Measurements from ENCODE around the gene C4orf50. TPM values are rescaled to one million over a fixed set of nuclear protein-coding genes. Genes with fewer than 3 reads are reported as not detected.

Gene C4orf50
- total and polyA plus RNA-seq, 2 experiments from 2014 or later = 0.06 to 0.31 TPM

DNA sequence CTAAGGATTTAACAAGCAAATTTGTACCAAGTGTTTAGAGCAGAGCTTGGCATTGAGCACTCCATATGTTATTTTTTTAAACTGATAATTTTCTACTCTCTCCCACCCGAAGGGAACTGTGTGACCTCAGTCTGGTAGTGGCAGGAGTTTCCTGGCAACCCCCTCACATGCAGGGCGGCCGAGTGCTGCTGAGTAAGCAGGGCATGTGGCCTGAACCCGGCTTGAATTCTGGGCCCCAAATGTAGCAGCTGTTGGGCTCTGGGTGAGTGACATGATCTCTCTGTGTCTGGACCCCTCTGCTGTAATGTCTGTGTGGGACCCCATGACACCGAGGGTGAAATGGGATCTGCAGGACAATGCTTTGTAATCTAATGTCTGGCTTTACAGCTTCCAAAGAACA, 13.6 kb upstream of the C4orf50 start (continued):
- no peak for TF ChIP-seq CTCF (conservative IDR thresholded peaks at IDR 0.05; ENCODE audit: low read depth in 2 of 2)
- TF ChIP-seq, protein P1, sequence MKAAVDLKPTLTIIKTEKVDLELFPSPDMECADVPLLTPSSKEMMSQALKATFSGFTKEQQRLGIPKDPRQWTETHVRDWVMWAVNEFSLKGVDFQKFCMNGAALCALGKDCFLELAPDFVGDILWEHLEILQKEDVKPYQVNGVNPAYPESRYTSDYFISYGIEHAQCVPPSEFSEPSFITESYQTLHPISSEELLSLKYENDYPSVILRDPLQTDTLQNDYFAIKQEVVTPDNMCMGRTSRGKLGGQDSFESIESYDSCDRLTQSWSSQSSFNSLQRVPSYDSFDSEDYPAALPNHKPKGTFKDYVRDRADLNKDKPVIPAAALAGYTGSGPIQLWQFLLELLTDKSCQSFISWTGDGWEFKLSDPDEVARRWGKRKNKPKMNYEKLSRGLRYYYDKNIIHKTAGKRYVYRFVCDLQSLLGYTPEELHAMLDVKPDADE (IDR thresholded peaks at IDR 0.05) = no peak
- TF ChIP-seq EZH2phosphoT487 (IDR thresholded peaks at IDR 0.05; ENCODE audit: unreplicated experiment) = no peak
- TF ChIP-seq NANOG (IDR thresholded peaks at IDR 0.05; ENCODE audit: borderline replicate concordance) = no peak
- TF ChIP-seq POLR2AphosphoS5 (IDR thresholded peaks at IDR 0.05; ENCODE audit: low read depth) = no peak
- no peak for TF ChIP-seq REST (IDR thresholded peaks at IDR 0.05; ENCODE audit: unreplicated experiment)
- no peak for TF ChIP-seq ZNF114 (CRISPR knock-in tag; IDR thresholded peaks at IDR 0.05)
- no peak for TF ChIP-seq STAT1 (IDR thresholded peaks at IDR 0.05; ENCODE audit: unreplicated experiment)

- Histone ChIP-seq H3K79me2 (replicated peaks; ENCODE audit: insufficient read depth) (no peaks in the 10 kb centered on the region), H2AFZ (no peak overlapping the region), H3F3A (replicated peaks; ENCODE audit: low read depth) (no peaks in the 10 kb centered on the region), H3K9me2 (ENCODE audit: insufficient read depth) (no peaks in the 10 kb centered on the region), H3K4me3 (no peak overlapping the region), H3K36me3 (ENCODE audit: insufficient read depth) (no peaks in the 10 kb centered on the region), H3K27ac (ENCODE audit: low read depth) (no peak overlapping the region), H3K4me1 (ENCODE audit: insufficient read depth) (no peaks in the 10 kb centered on the region), H4K20me1 (replicated peaks; ENCODE audit: insufficient read depth) (no peaks in the 10 kb centered on the region; the same call in 1 of the 2 replicates), H3K27me3 (ENCODE audit: insufficient read depth) (no peaks in the 10 kb centered on the region), H3K4me2 (no peak overlapping the region)
- Mint-ChIP-seq H3K4me3 (no peak overlapping the region), H3K27me3 (ENCODE audit: insufficient read depth, low read depth, poor library complexity) (peaks cover 14% of the 10 kb centered on the region), H3K9me3 (no peaks in the 10 kb centered on the region), H3K4me1 (peaks cover 14% of the 10 kb centered on the region), H3K27ac (peak overlapping the region; percentile 54; the same call in 1 of the 2 replicates), H3K36me3 (ENCODE audit: low read depth) (no peaks in the 10 kb centered on the region)
- DNase-seq (ENCODE audit: low spot score) (no peak), ATAC-seq (no peak)
- no peak for TF ChIP-seq EZH2 (IDR thresholded peaks at IDR 0.05; ENCODE audit: low read depth, unreplicated experiment)
- no peak for TF ChIP-seq CREB1 (CRISPR knock-in tag; IDR thresholded peaks at IDR 0.05; ENCODE audit: low read depth)
- TF ChIP-seq POLR2AphosphoS5 (IDR thresholded peaks at IDR 0.05; ENCODE audit: low read depth) = no peak
- TF ChIP-seq STAT1 (IDR thresholded peaks at IDR 0.05; ENCODE audit: unreplicated experiment) = no peak
- no peak for TF ChIP-seq ZNF114 (CRISPR knock-in tag; IDR thresholded peaks at IDR 0.05)
- no peak for TF ChIP-seq ZNF331 (CRISPR knock-in tag; IDR thresholded peaks at IDR 0.05; ENCODE audit: low read depth)
- TF ChIP-seq, protein P1 (IDR thresholded peaks at IDR 0.05) = no peak
These were observed 12.4 kb upstream of the C4orf50 start for GRCh38 chr4:6030679-6031078.

Data from GM23338 (cell line).